GM18867 (cell line): ENCODE data around the gene GLI1.
"Not testable (repeated sequence)": the region's sequence is repeated elsewhere in the genome, so short reads cannot be mapped to it uniquely, and the experiment has no call there.

Experiments used
- ATAC-seq: cut with Tn5 transposase; IDR thresholded peaks from one replicate; pipeline ENCODE4 v1.9.1; 2021; ENCODE audit warnings: mild to moderate bottlenecking, moderate library complexity; ENCODE audit not compliant: unreplicated experiment

The GLI1 gene

GRCh38 chr12:57441393-57441792 is 18.2 kb upstream of the GLI1 start:
- ATAC-seq: not testable (repeated sequence)

GRCh38 chr12:57441846-57442427 is 17.6 kb upstream of the GLI1 start:
- ATAC-seq: no peak

GRCh38 chr12:57444337-57444736 is 15.2 kb upstream of the GLI1 start:
- ATAC-seq: not testable (repeated sequence)

GRCh38 chr12:57444744-57445143 is 14.8 kb upstream of the GLI1 start:
- ATAC-seq: no peak

- no peak for ATAC-seq
Measured at GRCh38 chr12:57446292-57446960, 13.2 kb upstream of the GLI1 start.

- ATAC-seq: no peak
Measured at GRCh38 chr12:57448669-57449068, 10.9 kb upstream of the GLI1 start.

- no peak for ATAC-seq
Measured at GRCh38 chr12:57449375-57449774, 10.2 kb upstream of the GLI1 start.

GRCh38 chr12:57450057-57450456 is 9.5 kb upstream of the GLI1 start:
- no peak for ATAC-seq

GRCh38 chr12:57451233-57451778 is 8.3 kb upstream of the GLI1 start:
- no peak for ATAC-seq

- ATAC-seq: no peak
Measured at GRCh38 chr12:57452181-57452936, 7.2 kb upstream of the GLI1 start.

- ATAC-seq: peak; percentile 62
Measured at GRCh38 chr12:57452937-57453509, 6.6 kb upstream of the GLI1 start.

- no peak for ATAC-seq
Measured at GRCh38 chr12:57454213-57454565, 5.4 kb upstream of the GLI1 start.

- no peak for ATAC-seq
Measured at GRCh38 chr12:57454566-57455373, 4.8 kb upstream of the GLI1 start, which contains the start of gene INHBE. INHBE (plus strand) TSS chr12:57455307; CDS start chr12:57455537, 230 bp downstream.

GRCh38 chr12:57455374-57456144 is 4.0 kb upstream of the GLI1 start:
- no peak for ATAC-seq

GRCh38 chr12:57456145-57456700 is 3.4 kb upstream of the GLI1 start:
- ATAC-seq: peak; percentile 38

- no peak for ATAC-seq
Measured at GRCh38 chr12:57456737-57457490, 2.7 kb upstream of the GLI1 start.

- ATAC-seq: no peak
Measured at GRCh38 chr12:57458665-57459054, 925 bp upstream of the GLI1 start.

GRCh38 chr12:57459055-57459749 is 383 bp upstream of the GLI1 start:
- peak; percentile 51 for ATAC-seq
